ENCODE results near the gene AAK1.
A peak's percentile ranks its signal among the peaks of the same experiment; 100 is the strongest.
"Not testable (repeated sequence)": the region's sequence is repeated elsewhere in the genome, so short reads cannot be mapped to it uniquely, and the experiment has no call there.

AAK1 gene

GRCh38 chr2:69623236-69623635, 20.3 kb downstream of the AAK1 start:
- no peak for DNase-seq

- DNase-seq: not testable (repeated sequence)
Measured at GRCh38 chr2:69622805-69623204, 20.7 kb downstream of the AAK1 start.

GRCh38 chr2:69622017-69622540, 21.5 kb downstream of the AAK1 start:
- DNase-seq: not testable (repeated sequence)

- DNase-seq: no peak
Measured at GRCh38 chr2:69621440-69621839, 22.1 kb downstream of the AAK1 start.

- no peak for DNase-seq
Measured at GRCh38 chr2:69620870-69621269, 22.7 kb downstream of the AAK1 start.

- no peak for DNase-seq
Measured at GRCh38 chr2:69619725-69620124, 23.8 kb downstream of the AAK1 start.

GRCh38 chr2:69618362-69618761, 25.2 kb downstream of the AAK1 start:
- DNase-seq: no peak

- no peak for DNase-seq
Measured at GRCh38 chr2:69617744-69618143, 25.8 kb downstream of the AAK1 start.

GRCh38 chr2:69616755-69617154, 26.8 kb downstream of the AAK1 start:
- peak in 1 of 2 experiments; percentile 51 for DNase-seq

GRCh38 chr2:69615969-69616368, 27.6 kb downstream of the AAK1 start:
- DNase-seq: no peak

GRCh38 chr2:69615078-69615625, 28.4 kb downstream of the AAK1 start:
- no peak for DNase-seq

- no peak for DNase-seq
Measured at GRCh38 chr2:69612707-69613106, 30.8 kb downstream of the AAK1 start.

- DNase-seq: no peak
Measured at GRCh38 chr2:69612200-69612599, 31.3 kb downstream of the AAK1 start.

GRCh38 chr2:69608109-69608508, 35.4 kb downstream of the AAK1 start:
- no peak for DNase-seq

GRCh38 chr2:69606771-69607170, 36.8 kb downstream of the AAK1 start:
- not testable (repeated sequence) for DNase-seq

- DNase-seq: no peak
Measured at GRCh38 chr2:69605284-69605683, 38.3 kb downstream of the AAK1 start.

GRCh38 chr2:69604836-69605235, 38.7 kb downstream of the AAK1 start:
- no peak for DNase-seq

GRCh38 chr2:69604026-69604678, 39.4 kb downstream of the AAK1 start:
- no peak for DNase-seq

- DNase-seq: no peak
Measured at GRCh38 chr2:69603146-69603743, 40.3 kb downstream of the AAK1 start.

- DNase-seq: no peak
Measured at GRCh38 chr2:69601179-69601612, 42.3 kb downstream of the AAK1 start.

GRCh38 chr2:69600425-69600824, 43.1 kb downstream of the AAK1 start:
- DNase-seq: no peak

GRCh38 chr2:69597843-69598610, 45.5 kb downstream of the AAK1 start:
- DNase-seq: no peak

- DNase-seq: no peak
Measured at GRCh38 chr2:69597105-69597504, 46.4 kb downstream of the AAK1 start.

- DNase-seq: no peak
Measured at GRCh38 chr2:69594341-69594740, 49.2 kb downstream of the AAK1 start.

Data from stimulated activated CD4-positive, alpha-beta T cell treated with anti-CD3 and anti-CD28 coated beads, Interleukin-4, amount 100 ng/mL, for 4 hours (primary cell).